ENCODE results near the gene STRN3. TPM values are rescaled to one million over a fixed set of nuclear protein-coding genes. Genes with fewer than 3 reads are reported as not detected.
"Not testable (repeated sequence)": the region's sequence is repeated elsewhere in the genome, so short reads cannot be mapped to it uniquely, and the experiment has no call there.

STRN3 gene
- total and polyA plus RNA-seq, 2 of the 4 experiments (the other 2 are of a cell fraction): 10.8 to 78.7 TPM

GRCh38 chr14:30969796-30970195 is 56.4 kb downstream of the STRN3 start:
- H2BK15ac ChIP-seq (ENCODE audit: low read depth, low read length); H3K56ac ChIP-seq (ENCODE audit: extremely low read depth, insufficient read depth, low read length); H3K18ac ChIP-seq (ENCODE audit: low read depth, low read length); H4K91ac ChIP-seq (ENCODE audit: insufficient read depth, low read depth, low read length); H3K27me3 ChIP-seq (ENCODE audit: control insufficient read depth, insufficient read depth, low read length); H3K9me1 ChIP-seq (ENCODE audit: insufficient read depth, low read length); H3K4ac ChIP-seq (ENCODE audit: low read depth, low read length); H3K9ac ChIP-seq (ENCODE audit: low read depth, low read length); H3K4me2 ChIP-seq (ENCODE audit: low read depth, low read length); DNase-seq; H2AFZ ChIP-seq (replicated peaks; ENCODE audit: low read length, poor library complexity); BruUV-seq (replicated peaks); H2AK9ac ChIP-seq (replicated peaks; ENCODE audit: low read depth, low read length, poor library complexity); H4K8ac ChIP-seq (ENCODE audit: low read depth in 2 of 2, low read length in 2 of 2); H3K23ac ChIP-seq (ENCODE audit: low read depth, low read length); H2BK5ac ChIP-seq (ENCODE audit: low read depth, low read length, poor library complexity, severe bottlenecking); H3K36me3 ChIP-seq (ENCODE audit: control insufficient read depth, insufficient read depth, low read length); dilution Hi-C loops (cut with HindIII; ENCODE audit: low sequenced_read_pairs, unreplicated experiment); H4K5ac ChIP-seq (ENCODE audit: low read depth, low read length); ATAC-seq (ENCODE audit: low read depth); H3K4me1 ChIP-seq (ENCODE audit: control insufficient read depth, insufficient read depth, low read length); POLR2A ChIA-PET (ENCODE audit: unreplicated experiment); H2BK20ac ChIP-seq (ENCODE audit: low read depth, low read length); H3K14ac ChIP-seq (replicated peaks; ENCODE audit: low read depth, low read length); H2AK5ac ChIP-seq (ENCODE audit: low read depth, low read length); H2BK120ac ChIP-seq (ENCODE audit: low read depth, low read length); H3K27ac ChIP-seq (ENCODE audit: insufficient read depth, low read length); in situ Hi-C loops (cut with MboI; ENCODE audit: low sequenced_read_pairs); H3K4me3 ChIP-seq (ENCODE audit: insufficient read depth, low read depth, low read length): not testable (repeated sequence)
- Histone ChIP-seq H3K79me1 (ENCODE audit: low read depth in 1 of 2, low read length in 2 of 2) (peaks cover 8 to 62% of the 10 kb centered on the region in 2 experiments), H4K20me1 (ENCODE audit: insufficient read depth, low read length) (peaks cover 76% of the 10 kb centered on the region), H3K9me3 (ENCODE audit: control insufficient read depth, insufficient read depth, low read length) (peaks cover 12% of the 10 kb centered on the region)
- CTCF ChIA-PET: interaction anchor here (0.6 kb wide), 1 partner anchor 11 kb away, joined by 3 read pairs; no protein-coding TSS in a partner anchor
- 100% methylated on average over 4 of the region's 4 CpGs; no CpG with 5 or more reads in 1 of the 2 experiments for WGBS, 2 experiments (ENCODE audit: extremely low coverage in 2 of 2, insufficient read length in 1 of 2)
- intact Hi-C loops (cut with micrococcal nuclease): loop anchor here (5.0 kb wide), 1 partner anchor 37 kb away; no protein-coding TSS in a partner anchor

GRCh38 chr14:30967364-30968098 is 58.6 kb downstream of the STRN3 start:
- H3K4me1 ChIP-seq (ENCODE audit: control insufficient read depth, insufficient read depth, low read length); H2AK9ac ChIP-seq (replicated peaks; ENCODE audit: low read depth, low read length, poor library complexity); H4K91ac ChIP-seq (ENCODE audit: insufficient read depth, low read depth, low read length); H3K9ac ChIP-seq (ENCODE audit: low read depth, low read length); H2AFZ ChIP-seq (replicated peaks; ENCODE audit: low read length, poor library complexity); dilution Hi-C loops (cut with HindIII; ENCODE audit: low sequenced_read_pairs, unreplicated experiment); H2BK120ac ChIP-seq (ENCODE audit: low read depth, low read length); intact Hi-C loops (cut with micrococcal nuclease); BruUV-seq (replicated peaks); H2AK5ac ChIP-seq (ENCODE audit: low read depth, low read length); H4K5ac ChIP-seq (ENCODE audit: low read depth, low read length); H3K14ac ChIP-seq (replicated peaks; ENCODE audit: low read depth, low read length); in situ Hi-C loops (cut with MboI; ENCODE audit: low sequenced_read_pairs); H3K4me2 ChIP-seq (ENCODE audit: low read depth, low read length); H3K9me1 ChIP-seq (ENCODE audit: insufficient read depth, low read length); POLR2A ChIA-PET (ENCODE audit: unreplicated experiment); H3K18ac ChIP-seq (ENCODE audit: low read depth, low read length); H2BK5ac ChIP-seq (ENCODE audit: low read depth, low read length, poor library complexity, severe bottlenecking); CTCF ChIA-PET; H2BK15ac ChIP-seq (ENCODE audit: low read depth, low read length); DNase-seq; ATAC-seq (ENCODE audit: low read depth); H3K4ac ChIP-seq (ENCODE audit: low read depth, low read length); H3K27ac ChIP-seq (ENCODE audit: insufficient read depth, low read length); H3K23ac ChIP-seq (ENCODE audit: low read depth, low read length); H2BK20ac ChIP-seq (ENCODE audit: low read depth, low read length); H3K4me3 ChIP-seq (ENCODE audit: insufficient read depth, low read depth, low read length); H3K27me3 ChIP-seq (ENCODE audit: control insufficient read depth, insufficient read depth, low read length); H4K8ac ChIP-seq (ENCODE audit: low read depth in 2 of 2, low read length in 2 of 2); H3K56ac ChIP-seq (ENCODE audit: extremely low read depth, insufficient read depth, low read length): not testable (repeated sequence)
- Histone ChIP-seq H3K9me3 (ENCODE audit: control insufficient read depth, insufficient read depth, low read length) (peaks cover 12% of the 10 kb centered on the region), H4K20me1 (ENCODE audit: insufficient read depth, low read length) (peaks cover 78% of the 10 kb centered on the region), H3K79me1 (ENCODE audit: low read depth in 1 of 2, low read length in 2 of 2) (peaks cover 16 to 66% of the 10 kb centered on the region in 2 experiments), H3K36me3 (ENCODE audit: control insufficient read depth, insufficient read depth, low read length) (peaks cover 12% of the 10 kb centered on the region)
- WGBS, 2 experiments (ENCODE audit: extremely low coverage in 2 of 2, insufficient read length in 1 of 2): no CpG with 5 or more reads among the region's 11 CpGs

Data from IMR-90 (cell line).